SK-N-SH treated with all-trans-retinoic acid at 6 μM for 48 hours (cell line): Measurements from ENCODE around the gene CNNM1.

Experiments used
- ATAC-seq: fragments of 200-7000 bp; cut with Tn5 transposase; 3 replicates; pipeline ENCODE4 v1.9.1; 2020; ENCODE audit warnings: mild to moderate bottlenecking, moderate library complexity
- ARNTL ChIP-seq: fragments of 450-650 bp; formaldehyde crosslinking; IDR thresholded peaks from 2 replicates; pipeline ENCODE4 v1.5.0; 2020; ENCODE audit warnings: low read depth, mild to moderate bottlenecking, moderate library complexity, borderline replicate concordance
- BACH2 ChIP-seq: fragments of 250-450 bp; sonication (Bioruptor Pico); IDR thresholded peaks from 2 replicates; pipeline ENCODE4 v1.9.0; 2021; ENCODE audit warnings: mild to moderate bottlenecking, borderline replicate concordance
- CSDC2 ChIP-seq: fragments of 250-450 bp; sonication (Bioruptor Pico); IDR thresholded peaks from 2 replicates; pipeline ENCODE4 v1.5.0; 2020; ENCODE audit warnings: mild to moderate bottlenecking, moderate library complexity
- ISL1 ChIP-seq: fragments of 250-450 bp; sonication (Bioruptor Pico); IDR thresholded peaks from 2 replicates; pipeline ENCODE4 v2.1.2; 2022; ENCODE audit warnings: mild to moderate bottlenecking, moderate library complexity
- OSR1 ChIP-seq: fragments of 250-450 bp; sonication (Bioruptor Pico); IDR thresholded peaks from 2 replicates; pipeline ENCODE4 v1.8.0; 2022; ENCODE audit warnings: moderate library complexity, mild to moderate bottlenecking, inconsistent platforms
- PATZ1 ChIP-seq: fragments of 250-450 bp; sonication (Bioruptor Pico); IDR thresholded peaks from 2 replicates; pipeline ENCODE4 v1.8.0; 2020; ENCODE audit warnings: mild to moderate bottlenecking, moderate library complexity, borderline replicate concordance
- POU6F1 ChIP-seq: fragments of 250-450 bp; sonication (Bioruptor Pico); IDR thresholded peaks from 2 replicates; pipeline ENCODE4 v1.8.0; 2021; ENCODE audit warnings: low read depth, mild to moderate bottlenecking, moderate library complexity, borderline replicate concordance
- PPARA ChIP-seq: fragments of 250-450 bp; sonication (Bioruptor Pico); IDR thresholded peaks from 2 replicates; pipeline ENCODE4 v1.5.0; 2020; ENCODE audit warnings: mild to moderate bottlenecking, borderline replicate concordance
- RARB ChIP-seq: fragments of 250-450 bp; sonication (Bioruptor Pico); IDR thresholded peaks from 2 replicates; pipeline ENCODE4 v1.8.0; 2021; ENCODE audit warnings: mild to moderate bottlenecking, moderate library complexity
- SNAI2 ChIP-seq: fragments of 250-450 bp; sonication (Bioruptor Pico); IDR thresholded peaks from 2 replicates; pipeline ENCODE4 v1.5.0; 2020; ENCODE audit warnings: mild to moderate bottlenecking, moderate library complexity
- TCF4 ChIP-seq: fragments of 250-450 bp; sonication (Bioruptor Pico); IDR thresholded peaks from 2 replicates; pipeline ENCODE4 v1.8.0; 2021; ENCODE audit warnings: mild to moderate bottlenecking, moderate library complexity, borderline replicate concordance
- TOX ChIP-seq: fragments of 250-450 bp; sonication (Bioruptor Pico); IDR thresholded peaks from 2 replicates; pipeline ENCODE4 v1.8.0; 2021; ENCODE audit warnings: mild to moderate bottlenecking, moderate library complexity, borderline replicate concordance
- TSHZ2 ChIP-seq: fragments of 250-450 bp; sonication (Bioruptor Pico); IDR thresholded peaks from 2 replicates; pipeline ENCODE4 v1.5.0; 2020; ENCODE audit warnings: mild to moderate bottlenecking, moderate library complexity
- ZC3H10 ChIP-seq: fragments of 250-450 bp; sonication (Bioruptor Pico); IDR thresholded peaks from 2 replicates; pipeline ENCODE4 v1.5.1; 2021; ENCODE audit warnings: mild to moderate bottlenecking, moderate library complexity
- ZFP3 ChIP-seq: fragments of 250-450 bp; sonication (Bioruptor Pico); IDR thresholded peaks from 2 replicates; pipeline ENCODE4 v1.5.0; 2020; ENCODE audit warnings: mild to moderate bottlenecking, moderate library complexity
- ZFP30 ChIP-seq: fragments of 450-650 bp; formaldehyde crosslinking; IDR thresholded peaks from 2 replicates; pipeline ENCODE4 v1.5.0; 2022; ENCODE audit warnings: mild to moderate bottlenecking, moderate library complexity
- ZNF565 ChIP-seq: fragments of 450-650 bp; formaldehyde crosslinking; conservative IDR thresholded peaks from 2 replicates; pipeline ENCODE4 v1.5.0; 2020; ENCODE audit warnings: low read depth, mild to moderate bottlenecking, moderate library complexity
- ZNF70 ChIP-seq: fragments of 450-650 bp; formaldehyde crosslinking; IDR thresholded peaks from 2 replicates; pipeline ENCODE4 v1.5.0; 2020; ENCODE audit warnings: mild to moderate bottlenecking, moderate library complexity
- TF ChIP-seq, protein P1 (sequence below): fragments of 250-450 bp; sonication (Bioruptor Pico); IDR thresholded peaks from 2 replicates; pipeline ENCODE4 v1.5.1; 2020; ENCODE audit warnings: low read depth, mild to moderate bottlenecking, moderate library complexity

The CNNM1 gene

DNA sequence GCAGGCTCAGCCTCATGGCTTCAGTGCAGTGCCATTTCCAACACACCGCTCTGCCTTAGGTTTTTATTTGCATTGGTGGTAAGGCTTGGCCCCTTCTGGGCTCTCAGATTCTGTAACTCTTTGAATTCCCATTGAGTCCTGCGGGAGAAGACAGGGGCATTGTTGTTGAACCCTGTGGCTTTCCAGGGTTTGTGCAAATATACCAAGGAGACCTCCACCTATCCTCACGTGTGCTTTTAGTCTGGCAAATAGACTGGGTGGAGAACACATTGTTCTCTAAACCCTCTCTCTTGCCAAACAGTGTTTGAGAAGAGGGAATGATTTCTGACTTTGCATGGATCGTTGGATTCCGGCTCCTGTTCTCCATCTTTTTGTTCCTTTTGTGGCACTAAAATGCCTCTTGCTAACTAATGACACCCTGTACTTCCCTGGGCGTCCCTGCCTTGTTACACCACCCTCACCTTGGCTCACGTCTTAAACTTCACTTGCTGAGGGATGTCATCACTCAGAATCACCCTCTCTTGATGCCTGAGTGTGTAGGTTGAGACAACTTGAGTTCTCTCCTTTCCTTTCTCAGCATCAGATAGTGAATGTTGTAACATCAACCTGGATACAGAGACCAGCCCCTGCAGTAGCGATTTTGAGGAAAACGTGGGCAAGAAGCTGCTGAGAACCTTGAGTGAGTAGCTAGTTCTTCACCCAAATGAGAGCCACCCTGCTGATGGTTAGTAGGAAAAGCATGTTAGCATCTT, 60.7 kb downstream of the CNNM1 start:
- ATAC-seq: no peak

GRCh38 chr10:99391346-99391745, 62.2 kb downstream of the CNNM1 start:
- no peak for ATAC-seq
- TF ChIP-seq TSHZ2: no peak

More for the DNA sequence above, 60.7 kb downstream of the CNNM1 start:
- TF ChIP-seq OSR1: no peak
- no peak for TF ChIP-seq ARNTL
- TF ChIP-seq POU6F1 (CRISPR knock-in tag): no peak
- no peak for TF ChIP-seq PATZ1
- TF ChIP-seq PPARA (CRISPR knock-in tag): no peak
- no peak for TF ChIP-seq SNAI2 (CRISPR knock-in tag)

DNA sequence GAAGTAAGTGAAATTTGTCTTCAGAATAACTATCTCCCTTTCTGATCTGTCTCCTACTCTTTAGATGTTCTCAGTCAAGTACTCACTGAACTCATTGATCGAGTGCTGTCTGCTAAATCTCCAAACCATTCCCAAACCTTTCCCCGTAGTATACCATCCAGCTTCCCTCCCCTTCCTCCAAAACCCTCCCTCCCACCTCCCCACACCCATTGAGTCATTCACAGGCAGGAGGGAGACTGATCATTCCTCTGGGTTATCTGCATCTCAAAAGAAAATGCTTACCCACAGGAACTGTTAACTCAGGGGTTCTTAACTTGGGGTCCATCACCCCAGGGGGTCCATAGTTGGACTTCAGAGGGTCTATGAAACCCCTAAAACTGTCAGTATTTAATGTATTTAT, 63.9 kb downstream of the CNNM1 start:
- TF ChIP-seq PATZ1 (no peak), SNAI2 (CRISPR knock-in tag) (no peak), PPARA (CRISPR knock-in tag) (no peak), RARB (CRISPR knock-in tag) (no peak), TSHZ2 (no peak), ZC3H10 (CRISPR knock-in tag) (no peak), BACH2 (no peak), OSR1 (no peak), ZFP30 (CRISPR knock-in tag) (no peak)
- no peak for ATAC-seq

GRCh38 chr10:99393683-99394082, 64.5 kb downstream of the CNNM1 start:
- ATAC-seq: no peak
- TF ChIP-seq ZFP3 (CRISPR knock-in tag) (no peak), BACH2 (no peak), TCF4 (CRISPR knock-in tag) (no peak)

DNA sequence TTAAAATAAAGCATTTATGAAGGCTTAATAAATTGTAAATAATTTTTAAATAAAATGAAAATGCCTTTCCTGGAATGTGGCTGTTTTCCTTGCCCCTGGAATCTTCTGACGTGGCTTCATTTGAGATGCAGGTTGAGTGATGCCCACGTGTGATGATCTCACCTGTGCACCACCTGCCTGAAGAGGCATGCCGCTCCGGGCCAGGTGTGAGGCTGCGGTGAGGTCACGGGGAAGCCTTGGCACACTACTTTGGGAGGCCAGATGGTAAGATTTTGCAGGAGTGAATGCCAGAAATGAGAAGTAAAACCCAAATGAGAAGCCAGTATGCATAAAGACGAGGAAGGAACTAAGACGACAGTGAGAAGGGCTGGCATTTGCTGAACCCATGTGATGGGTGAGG, 65.1 kb downstream of the CNNM1 start:
- no peak for ATAC-seq
- TF ChIP-seq BACH2 (no peak), CSDC2 (CRISPR knock-in tag) (no peak), ISL1 (CRISPR knock-in tag) (no peak), ZFP30 (CRISPR knock-in tag) (no peak), ZC3H10 (CRISPR knock-in tag) (no peak), ZNF565 (CRISPR knock-in tag) (no peak), ZNF70 (CRISPR knock-in tag) (no peak), TOX (CRISPR knock-in tag) (no peak), PATZ1 (no peak), PPARA (CRISPR knock-in tag) (no peak), SNAI2 (CRISPR knock-in tag) (no peak), ARNTL (no peak)
- TF ChIP-seq, protein P1, sequence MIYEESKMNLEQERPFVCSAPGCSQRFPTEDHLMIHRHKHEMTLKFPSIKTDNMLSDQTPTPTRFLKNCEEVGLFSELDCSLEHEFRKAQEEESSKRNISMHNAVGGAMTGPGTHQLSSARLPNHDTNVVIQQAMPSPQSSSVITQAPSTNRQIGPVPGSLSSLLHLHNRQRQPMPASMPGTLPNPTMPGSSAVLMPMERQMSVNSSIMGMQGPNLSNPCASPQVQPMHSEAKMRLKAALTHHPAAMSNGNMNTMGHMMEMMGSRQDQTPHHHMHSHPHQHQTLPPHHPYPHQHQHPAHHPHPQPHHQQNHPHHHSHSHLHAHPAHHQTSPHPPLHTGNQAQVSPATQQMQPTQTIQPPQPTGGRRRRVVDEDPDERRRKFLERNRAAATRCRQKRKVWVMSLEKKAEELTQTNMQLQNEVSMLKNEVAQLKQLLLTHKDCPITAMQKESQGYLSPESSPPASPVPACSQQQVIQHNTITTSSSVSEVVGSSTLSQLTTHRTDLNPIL (CRISPR knock-in tag): no peak
